ENCODE results near the gene ZSCAN25.
"Not testable (repeated sequence)": the region's sequence is repeated elsewhere in the genome, so short reads cannot be mapped to it uniquely, and the experiment has no call there.

Gene ZSCAN25

GRCh38 chr7:99616359-99617191 lies at the start of gene ZSCAN25:
Gene ZSCAN25, plus strand, starts transcription at chr7:99616946. Its CDS starts 2,661 bp downstream, at chr7:99619607.
- TF ChIP-seq CTCF (conservative IDR thresholded peaks at IDR 0.05; ENCODE audit: low read length) = peak; percentile 51
- peak; percentile 92 for DNase-seq (ENCODE audit: low read depth)
- peak within 1 kb of the TSS; percentile 98 for H3K4me3 ChIP-seq (ENCODE audit: low read length)

- DNase-seq (ENCODE audit: low read depth); H3K4me3 ChIP-seq (ENCODE audit: low read length): not testable (repeated sequence)
These were observed 48.0 kb upstream of the ZSCAN25 start for GRCh38 chr7:99568770-99569169.

- DNase-seq (ENCODE audit: low read depth) = no peak
- no peak overlapping the region for H3K4me3 ChIP-seq (ENCODE audit: low read length)
- TF ChIP-seq CTCF (conservative IDR thresholded peaks at IDR 0.05; ENCODE audit: low read length) = no peak
These were observed 45.0 kb upstream of the ZSCAN25 start for GRCh38 chr7:99571768-99572167.

- TF ChIP-seq CTCF (conservative IDR thresholded peaks at IDR 0.05; ENCODE audit: low read length) = no peak
These were observed 43.5 kb upstream of the ZSCAN25 start for GRCh38 chr7:99573257-99573656.

GRCh38 chr7:99576251-99576650 lies 40.5 kb upstream of the ZSCAN25 start:
- no peak for DNase-seq (ENCODE audit: low read depth)
- H3K4me3 ChIP-seq (ENCODE audit: low read length) = no peak overlapping the region
- no peak for TF ChIP-seq CTCF (conservative IDR thresholded peaks at IDR 0.05; ENCODE audit: low read length)

More at GRCh38 chr7:99573257-99573656, 43.5 kb upstream of the ZSCAN25 start:
- DNase-seq (ENCODE audit: low read depth) = no peak
- no peak overlapping the region for H3K4me3 ChIP-seq (ENCODE audit: low read length)

GRCh38 chr7:99579281-99579955 lies 37.3 kb upstream of the ZSCAN25 start:
- H3K4me3 ChIP-seq (ENCODE audit: low read length) = peak overlapping the region; percentile 68
- no peak for TF ChIP-seq CTCF (conservative IDR thresholded peaks at IDR 0.05; ENCODE audit: low read length)

GRCh38 chr7:99579956-99580777 lies 36.6 kb upstream of the ZSCAN25 start:
- H3K4me3 ChIP-seq (ENCODE audit: low read length) = peak overlapping the region; percentile 68
- TF ChIP-seq CTCF (conservative IDR thresholded peaks at IDR 0.05; ENCODE audit: low read length) = peak; percentile 36
- DNase-seq (ENCODE audit: low read depth) = peak; percentile 22

More at GRCh38 chr7:99579281-99579955, 37.3 kb upstream of the ZSCAN25 start:
- DNase-seq (ENCODE audit: low read depth) = no peak

- peak overlapping the region; percentile 68 for H3K4me3 ChIP-seq (ENCODE audit: low read length)
- DNase-seq (ENCODE audit: low read depth) = not testable (repeated sequence)
These were observed 35.9 kb upstream of the ZSCAN25 start for GRCh38 chr7:99580778-99581332.
